Measurements from ENCODE around the gene TMBIM4.
"Not testable (repeated sequence)": the region's sequence is repeated elsewhere in the genome, so short reads cannot be mapped to it uniquely, and the experiment has no call there.

GRCh38 chr12:66184822-66185221, 15.0 kb upstream of the TMBIM4 start:
- TF ChIP-seq CTCF, POLR2A (IDR thresholded peaks at IDR 0.05): not testable (repeated sequence)

Data from right lobe of liver (tissue), 4 donors.